Upper lobe of left lung (tissue), 4 donors: ENCODE measurements around the gene CTBP1.

ENCODE experiments used
- CTCF ChIP-seq, 6 experiments: fragments of 450-650 bp in 4 of 6; fragments of 200-600 bp in 2 of 6; sonication (generic) in 2 of 6; IDR thresholded peaks; one replicate each; pipeline ENCODE4 v1.5.1; 2016 to 2019; ENCODE audit warnings: antibody characterized with exemption in 6 of 6
- POLR2AphosphoS5 ChIP-seq, 2 donors: sonication (generic); formaldehyde crosslinking; IDR thresholded peaks; one replicate each; pipeline ENCODE4 v1.5.1; 2017; ENCODE audit warnings: antibody characterized with exemption in 2 of 2

GRCh38 chr4:1179089-1179441 lies 69.9 kb downstream of the CTBP1 start:
- TF ChIP-seq CTCF (IDR thresholded peaks at IDR 0.05) (no peak), POLR2AphosphoS5 (IDR thresholded peaks at IDR 0.05) (no peak)
